ENCODE data around the gene BAHD1.

- TF ChIP-seq TOX (CRISPR knock-in tag; IDR thresholded peaks at IDR 0.05; ENCODE audit: borderline replicate concordance) (no peak), PPARA (CRISPR knock-in tag; IDR thresholded peaks at IDR 0.05; ENCODE audit: borderline replicate concordance) (no peak), ZFP3 (CRISPR knock-in tag; IDR thresholded peaks at IDR 0.05) (no peak), CSRNP3 (CRISPR knock-in tag; IDR thresholded peaks at IDR 0.05) (no peak), ZNF565 (CRISPR knock-in tag; conservative IDR thresholded peaks at IDR 0.05; ENCODE audit: low read depth) (no peak), ZFP30 (CRISPR knock-in tag; IDR thresholded peaks at IDR 0.05) (no peak), RARB (CRISPR knock-in tag; IDR thresholded peaks at IDR 0.05) (no peak), ZC3H10 (CRISPR knock-in tag; IDR thresholded peaks at IDR 0.05) (no peak), ZNF8 (CRISPR knock-in tag; IDR thresholded peaks at IDR 0.05) (no peak), POU6F1 (CRISPR knock-in tag; IDR thresholded peaks at IDR 0.05; ENCODE audit: borderline replicate concordance, low read depth) (no peak), PATZ1 (CRISPR knock-in tag; IDR thresholded peaks at IDR 0.05; ENCODE audit: borderline replicate concordance) (no peak)
Observed at GRCh38 chr15:40465939-40466338, 25.2 kb downstream of the BAHD1 start.

Data from SK-N-SH treated with all-trans-retinoic acid at 6 μM for 48 hours (cell line).